ENCODE measurements around the gene PPP1R2B.
"Not testable (repeated sequence)": the region's sequence is repeated elsewhere in the genome, so short reads cannot be mapped to it uniquely, and the experiment has no call there.

DNA sequence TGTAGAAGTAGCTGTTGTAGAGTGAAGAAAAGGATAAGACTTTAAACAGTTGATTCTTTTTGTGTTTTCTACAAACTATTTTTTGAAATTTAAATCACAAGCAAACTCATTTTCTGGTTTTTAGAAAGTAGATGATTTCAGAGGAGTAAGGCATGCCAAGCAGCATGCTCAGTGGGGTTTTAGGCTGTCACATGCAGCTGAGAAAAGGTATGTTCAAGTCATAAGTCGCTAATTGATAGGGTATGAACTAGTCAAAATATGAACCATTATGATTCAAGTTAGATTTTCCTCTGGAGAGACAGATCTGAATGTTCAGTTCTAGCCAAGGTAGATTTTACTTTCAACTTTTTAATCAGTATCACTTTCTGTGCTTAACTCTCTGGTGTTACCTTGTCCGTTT, 3.0 kb downstream of the PPP1R2B start:
- TF ChIP-seq, protein P1, sequence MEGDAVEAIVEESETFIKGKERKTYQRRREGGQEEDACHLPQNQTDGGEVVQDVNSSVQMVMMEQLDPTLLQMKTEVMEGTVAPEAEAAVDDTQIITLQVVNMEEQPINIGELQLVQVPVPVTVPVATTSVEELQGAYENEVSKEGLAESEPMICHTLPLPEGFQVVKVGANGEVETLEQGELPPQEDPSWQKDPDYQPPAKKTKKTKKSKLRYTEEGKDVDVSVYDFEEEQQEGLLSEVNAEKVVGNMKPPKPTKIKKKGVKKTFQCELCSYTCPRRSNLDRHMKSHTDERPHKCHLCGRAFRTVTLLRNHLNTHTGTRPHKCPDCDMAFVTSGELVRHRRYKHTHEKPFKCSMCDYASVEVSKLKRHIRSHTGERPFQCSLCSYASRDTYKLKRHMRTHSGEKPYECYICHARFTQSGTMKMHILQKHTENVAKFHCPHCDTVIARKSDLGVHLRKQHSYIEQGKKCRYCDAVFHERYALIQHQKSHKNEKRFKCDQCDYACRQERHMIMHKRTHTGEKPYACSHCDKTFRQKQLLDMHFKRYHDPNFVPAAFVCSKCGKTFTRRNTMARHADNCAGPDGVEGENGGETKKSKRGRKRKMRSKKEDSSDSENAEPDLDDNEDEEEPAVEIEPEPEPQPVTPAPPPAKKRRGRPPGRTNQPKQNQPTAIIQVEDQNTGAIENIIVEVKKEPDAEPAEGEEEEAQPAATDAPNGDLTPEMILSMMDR (IDR thresholded peaks at IDR 0.05 in 4 of 5, conservative IDR thresholded peaks at IDR 0.05 in 1 of 5): not testable (repeated sequence)
- not testable (repeated sequence) for TF ChIP-seq POLR2A (IDR thresholded peaks at IDR 0.05)

Measured in gastrocnemius medialis (tissue), 4 donors.